Measurements from ENCODE around the gene CPSF7.

The CPSF7 gene

GRCh38 chr11:61357233-61357893, 72.4 kb downstream of the CPSF7 start:
- no peak for TF ChIP-seq CEBPB (IDR thresholded peaks at IDR 0.05)
- TF ChIP-seq ZBTB7A (IDR thresholded peaks at IDR 0.05; ENCODE audit: low read depth): no peak
- TF ChIP-seq TEAD4 (IDR thresholded peaks at IDR 0.05): no peak
- no peak for TF ChIP-seq NFIC (IDR thresholded peaks at IDR 0.05)
- TF ChIP-seq CREB1 (IDR thresholded peaks at IDR 0.05; ENCODE audit: low read depth): no peak
- TF ChIP-seq MAX (IDR thresholded peaks at IDR 0.05): no peak
- no peak for TF ChIP-seq FOXM1 (IDR thresholded peaks at IDR 0.05; ENCODE audit: borderline replicate concordance, low read depth)
- TF ChIP-seq EP300 (IDR thresholded peaks at IDR 0.05; ENCODE audit: borderline replicate concordance): no peak
- TF ChIP-seq EGR1 (IDR thresholded peaks at IDR 0.05): no peak
- no peak for TF ChIP-seq TAF1 (IDR thresholded peaks at IDR 0.05; ENCODE audit: low read depth)
- no peak for TF ChIP-seq TCF12 (IDR thresholded peaks at IDR 0.05; ENCODE audit: low read depth)
- no peak for TF ChIP-seq YY1 (IDR thresholded peaks at IDR 0.05; ENCODE audit: low read depth)
- no peak for TF ChIP-seq USF1 (IDR thresholded peaks at IDR 0.05)

- TF ChIP-seq TEAD4 (IDR thresholded peaks at IDR 0.05) (no peak), NFIC (IDR thresholded peaks at IDR 0.05) (no peak), TAF1 (IDR thresholded peaks at IDR 0.05; ENCODE audit: low read depth) (no peak), EGR1 (IDR thresholded peaks at IDR 0.05) (no peak), FOXM1 (IDR thresholded peaks at IDR 0.05; ENCODE audit: borderline replicate concordance, low read depth) (no peak), RAD21 (IDR thresholded peaks at IDR 0.05; ENCODE audit: low read depth) (no peak), CREB1 (IDR thresholded peaks at IDR 0.05; ENCODE audit: low read depth) (no peak), TCF12 (IDR thresholded peaks at IDR 0.05; ENCODE audit: low read depth) (no peak), YY1 (IDR thresholded peaks at IDR 0.05; ENCODE audit: low read depth) (no peak), CEBPB (IDR thresholded peaks at IDR 0.05) (no peak)
Measured at GRCh38 chr11:61356706-61357105, 73.1 kb downstream of the CPSF7 start.

GRCh38 chr11:61354208-61354607, 75.6 kb downstream of the CPSF7 start:
- no peak for TF ChIP-seq TCF12 (IDR thresholded peaks at IDR 0.05; ENCODE audit: low read depth)
- TF ChIP-seq RAD21 (IDR thresholded peaks at IDR 0.05; ENCODE audit: low read depth): no peak
- TF ChIP-seq EP300 (IDR thresholded peaks at IDR 0.05; ENCODE audit: borderline replicate concordance): no peak
- TF ChIP-seq REST (IDR thresholded peaks at IDR 0.05; ENCODE audit: low read depth): no peak
- no peak for TF ChIP-seq MAX (IDR thresholded peaks at IDR 0.05)
- TF ChIP-seq EGR1 (IDR thresholded peaks at IDR 0.05): no peak
- TF ChIP-seq YY1 (IDR thresholded peaks at IDR 0.05; ENCODE audit: low read depth): no peak
- TF ChIP-seq NFIC (IDR thresholded peaks at IDR 0.05): no peak
- TF ChIP-seq CREB1 (IDR thresholded peaks at IDR 0.05; ENCODE audit: low read depth): no peak

- TF ChIP-seq EP300 (IDR thresholded peaks at IDR 0.05; ENCODE audit: borderline replicate concordance) (no peak), FOXM1 (IDR thresholded peaks at IDR 0.05; ENCODE audit: borderline replicate concordance, low read depth) (no peak), ZBTB7A (IDR thresholded peaks at IDR 0.05; ENCODE audit: low read depth) (no peak), TAF1 (IDR thresholded peaks at IDR 0.05; ENCODE audit: low read depth) (no peak), TEAD4 (IDR thresholded peaks at IDR 0.05) (no peak), MAX (IDR thresholded peaks at IDR 0.05) (no peak), REST (IDR thresholded peaks at IDR 0.05; ENCODE audit: low read depth) (no peak), CEBPB (IDR thresholded peaks at IDR 0.05) (no peak), EGR1 (IDR thresholded peaks at IDR 0.05) (no peak)
Measured at GRCh38 chr11:61353131-61354067, 76.4 kb downstream of the CPSF7 start.
